Kidney (tissue), 14 donors: ENCODE data around the gene TMEM126B. TPM values are rescaled to one million over a fixed set of nuclear protein-coding genes. Genes with fewer than 3 reads are reported as not detected.
"Not testable (repeated sequence)": the region's sequence is repeated elsewhere in the genome, so short reads cannot be mapped to it uniquely, and the experiment has no call there.

ENCODE experiments used
- DNase-seq, 5 donors: peaks; one replicate each; pipeline ENCODE4 v3.0.0-alpha.2; 2013 to 2020
- FAIRE-seq: peaks from 2 replicates; lab custom pipeline; 2012; peaks lifted over from hg19 to GRCh38; lab: Jason Lieb, UNC
- H3K27ac ChIP-seq, 2 donors: one replicate each; pipeline ENCODE4 v1.7.0; 2013; ENCODE audit warnings: low read depth in 2 of 2, low read length in 2 of 2, inconsistent platforms in 1 of 2
- H3K27me3 ChIP-seq: one replicate; pipeline ENCODE4 v1.7.1; 2013; ENCODE audit warnings: low read length, inconsistent platforms; ENCODE audit not compliant: control insufficient read depth, insufficient read depth
- H3K36me3 ChIP-seq, 3 donors: one replicate each; pipeline versions ENCODE4 v1.7.0 to v1.7.1; 2013; ENCODE audit warnings: low read length in 3 of 3, control low read depth in 1 of 3, inconsistent platforms in 1 of 3; ENCODE audit not compliant: insufficient read depth in 3 of 3, control insufficient read depth in 2 of 3
- H3K4me1 ChIP-seq, 3 donors: one replicate each; pipeline versions ENCODE4 v1.7.0 to v1.7.1; 2013; ENCODE audit warnings: low read length in 3 of 3, inconsistent platforms in 1 of 3, low read depth in 1 of 3; ENCODE audit not compliant: control insufficient read depth in 2 of 3, insufficient read depth in 2 of 3
- H3K4me3 ChIP-seq, 3 donors: one replicate each; pipeline versions ENCODE4 v1.7.0 to v1.8.1; 2013; ENCODE audit warnings: low read length in 3 of 3, control low read depth in 1 of 3, inconsistent platforms in 1 of 3
- H3K9ac ChIP-seq, 3 donors: one replicate each; pipeline versions ENCODE4 v1.7.0 to v1.7.1; 2013; ENCODE audit warnings: low read length in 3 of 3, control low read depth in 1 of 3, inconsistent platforms in 1 of 3
- H3K9me3 ChIP-seq, 3 donors: one replicate each; pipeline versions ENCODE4 v1.7.0 to v1.7.1; 2013; ENCODE audit warnings: low read length in 3 of 3, control low read depth in 1 of 3, inconsistent platforms in 1 of 3; ENCODE audit not compliant: control insufficient read depth in 2 of 3, insufficient read depth in 1 of 3
- intact Hi-C: fragments of 100-400 bp; cut with DNase I; formaldehyde crosslinking; loops from one replicate; pipeline ENCODE4 v1.11.1; 2022
- polyA plus RNA-seq: library from polyadenylated mRNA; stranded (reverse); fragments of 350-450 nt; fragmentation: Illumina TruSeq; extraction: RNeasy Lipid Tissue Mini Kit (QIAGEN cat#74804); gene quantifications from one replicate; pipeline ENCODE4 v1.2.3, GENCODE V29; 2014; ENCODE audit warnings: low read depth, low replicate concordance; ENCODE audit not compliant: insufficient read depth
- total RNA-seq: library from RNA; stranded (reverse); fragmentation: NEBNext Ultra II Directional; extraction: Animal tissue kit (Norgen Biotek cat#: 25700); gene quantifications from one replicate; pipeline ENCODE4 v1.2.1, GENCODE V29; 2021
- TF ChIP-seq, protein P1 (sequence below): IDR thresholded peaks from 3 replicates; pipeline ENCODE4 v1.5.1; 2012; ENCODE audit warnings: mild to moderate bottlenecking, moderate library complexity, borderline replicate concordance; ENCODE audit not compliant: insufficient read depth; ENCODE audit errors: extremely low read depth
- donor health status: control.
- donor health status: control.
- donor health status: control.
- donor health status: control.
- donor health status: control.
- donor health status: DM: yes; HTN: yes; CAD: no.
- donor health status: Normal renal cell carcinoma (clear cell type).

TMEM126B gene
- total and polyA plus RNA-seq, 2 donors from 2014 or later, result 51.5 to 54.7 TPM

DNA sequence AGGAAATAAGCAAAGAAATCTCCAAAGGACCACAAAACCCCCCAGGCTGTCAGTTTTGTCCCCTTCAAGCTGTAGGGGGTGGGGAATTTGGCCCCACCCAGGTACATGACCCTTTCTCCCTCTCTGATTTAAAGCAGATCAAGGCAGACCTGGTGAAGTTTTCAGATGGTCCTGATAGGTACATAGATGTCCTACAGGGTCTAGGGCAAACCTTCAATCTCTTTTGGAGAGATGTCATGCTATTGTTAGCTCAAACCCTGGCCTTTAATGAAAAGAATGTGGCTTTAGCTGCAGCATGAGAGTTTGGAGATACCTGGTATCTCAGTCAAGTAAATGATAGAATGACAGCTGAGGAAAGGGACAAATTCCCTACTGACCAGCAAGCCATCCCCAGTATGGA lies 19.8 kb upstream of the TMEM126B start:
- H3K4me1 ChIP-seq, DNase-seq, H3K27me3 ChIP-seq, FAIRE-seq, H3K4me3 ChIP-seq, H3K36me3 ChIP-seq, intact Hi-C loops, H3K9ac ChIP-seq, H3K9me3 ChIP-seq, H3K27ac ChIP-seq: not testable (repeated sequence)

DNA sequence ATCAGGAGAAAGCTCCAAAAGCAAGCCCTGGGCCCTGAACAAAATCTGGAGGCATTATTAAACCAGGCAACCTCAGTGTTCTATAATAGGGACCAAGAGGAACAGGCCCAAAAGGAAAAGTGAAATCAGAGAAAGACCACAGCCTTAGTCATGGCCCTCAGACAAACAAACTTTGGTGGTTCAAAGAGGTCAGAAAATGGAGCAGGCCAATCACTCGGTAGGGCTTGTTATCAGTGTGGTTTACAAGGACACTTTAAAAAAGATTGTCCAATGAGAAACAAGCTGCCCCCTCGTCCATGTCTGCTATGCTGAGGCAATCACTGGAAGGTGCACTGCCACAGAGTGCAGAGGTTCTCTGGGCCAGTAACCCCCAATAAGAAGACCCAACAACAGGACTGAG lies 19.1 kb upstream of the TMEM126B start:
- H3K27me3 ChIP-seq, H3K27ac ChIP-seq, H3K36me3 ChIP-seq, intact Hi-C loops, H3K9me3 ChIP-seq, DNase-seq, H3K4me3 ChIP-seq, H3K4me1 ChIP-seq, H3K9ac ChIP-seq, FAIRE-seq: not testable (repeated sequence)

DNA sequence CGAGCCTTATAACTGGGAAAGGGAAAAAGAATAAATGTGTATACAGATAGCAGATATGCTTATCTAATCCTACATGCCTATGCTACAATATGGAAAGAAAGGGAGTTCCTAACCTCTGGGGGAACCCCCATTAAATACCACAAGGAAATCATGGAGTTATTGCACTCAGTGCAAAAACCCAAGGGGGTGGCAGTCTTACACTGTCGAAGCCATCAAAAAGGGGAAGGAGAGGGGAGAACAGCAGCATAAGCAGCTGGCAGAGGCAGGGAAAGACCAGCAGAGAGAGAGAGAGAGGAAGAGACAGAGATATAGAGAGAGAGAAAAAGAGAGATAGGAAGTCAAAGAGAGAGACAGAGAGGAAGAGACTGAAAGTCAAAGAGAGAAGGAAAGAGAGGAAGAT lies 16.8 kb upstream of the TMEM126B start:
- H3K36me3 ChIP-seq, intact Hi-C loops, H3K27me3 ChIP-seq, H3K9ac ChIP-seq, DNase-seq, H3K4me3 ChIP-seq, H3K9me3 ChIP-seq, H3K4me1 ChIP-seq, FAIRE-seq, H3K27ac ChIP-seq: not testable (repeated sequence)

DNA sequence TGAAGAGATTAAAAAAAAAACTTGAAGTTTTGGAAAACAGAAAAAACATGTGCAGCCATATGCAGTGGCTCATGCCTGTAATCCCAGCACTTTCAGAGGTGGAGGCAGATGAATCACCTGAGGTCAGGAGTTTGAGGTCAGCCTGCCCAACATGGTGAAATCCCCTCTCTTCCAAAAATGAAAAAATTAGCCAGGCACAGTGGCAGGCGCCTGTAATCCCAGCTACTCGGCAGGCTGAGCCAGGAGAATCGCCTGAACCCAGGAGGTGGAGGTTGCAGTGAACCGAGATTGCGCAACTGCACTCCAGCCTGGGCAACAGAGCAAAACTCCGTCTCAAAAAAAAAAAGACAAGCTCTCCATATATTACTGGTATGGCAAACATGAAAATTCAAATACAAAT lies 8.9 kb upstream of the TMEM126B start:
- DNase-seq (no peak), FAIRE-seq (no peak)
- Histone ChIP-seq H3K4me1 (peaks cover 0 to 6% (median 0%) of the 10 kb centered on the region in 3 donors), H3K9me3 (no peaks in the 10 kb centered on the region), H3K27me3 (no peaks in the 10 kb centered on the region), H3K9ac (no peak overlapping the region), H3K4me3 (no peak overlapping the region), H3K36me3 (no peaks in the 10 kb centered on the region), H3K27ac (no peak overlapping the region)
- TF ChIP-seq, protein P1, sequence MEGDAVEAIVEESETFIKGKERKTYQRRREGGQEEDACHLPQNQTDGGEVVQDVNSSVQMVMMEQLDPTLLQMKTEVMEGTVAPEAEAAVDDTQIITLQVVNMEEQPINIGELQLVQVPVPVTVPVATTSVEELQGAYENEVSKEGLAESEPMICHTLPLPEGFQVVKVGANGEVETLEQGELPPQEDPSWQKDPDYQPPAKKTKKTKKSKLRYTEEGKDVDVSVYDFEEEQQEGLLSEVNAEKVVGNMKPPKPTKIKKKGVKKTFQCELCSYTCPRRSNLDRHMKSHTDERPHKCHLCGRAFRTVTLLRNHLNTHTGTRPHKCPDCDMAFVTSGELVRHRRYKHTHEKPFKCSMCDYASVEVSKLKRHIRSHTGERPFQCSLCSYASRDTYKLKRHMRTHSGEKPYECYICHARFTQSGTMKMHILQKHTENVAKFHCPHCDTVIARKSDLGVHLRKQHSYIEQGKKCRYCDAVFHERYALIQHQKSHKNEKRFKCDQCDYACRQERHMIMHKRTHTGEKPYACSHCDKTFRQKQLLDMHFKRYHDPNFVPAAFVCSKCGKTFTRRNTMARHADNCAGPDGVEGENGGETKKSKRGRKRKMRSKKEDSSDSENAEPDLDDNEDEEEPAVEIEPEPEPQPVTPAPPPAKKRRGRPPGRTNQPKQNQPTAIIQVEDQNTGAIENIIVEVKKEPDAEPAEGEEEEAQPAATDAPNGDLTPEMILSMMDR, result no peak
- intact Hi-C loops, result no loop called here

DNA sequence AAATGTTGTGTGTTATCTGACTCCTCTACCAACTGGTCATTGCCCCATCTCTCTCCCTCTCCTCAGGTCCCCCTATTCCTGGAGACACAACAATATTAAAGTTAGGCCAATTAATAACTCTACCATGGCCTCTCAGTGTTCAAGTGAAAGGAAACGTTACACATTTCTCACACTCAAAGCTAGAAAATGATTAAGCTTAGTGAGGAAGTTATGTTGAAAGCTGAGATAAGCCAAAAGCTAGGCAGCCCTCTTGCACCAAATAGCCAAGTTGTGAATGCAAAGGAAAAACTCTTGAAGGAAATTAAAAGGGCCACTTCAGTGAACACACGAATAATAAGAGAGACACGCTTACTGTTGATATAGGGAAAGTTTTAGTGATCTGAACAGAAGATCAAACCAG lies 8.1 kb upstream of the TMEM126B start:
- no peak overlapping the region for H3K4me3 ChIP-seq
- TF ChIP-seq, protein P1, result no peak
- DNase-seq (no peak), FAIRE-seq (no peak)
- H3K27ac ChIP-seq, result no peak overlapping the region
- H3K4me1 ChIP-seq, result peaks cover 0 to 6% (median 0%) of the 10 kb centered on the region in 3 donors
- no peaks in the 10 kb centered on the region for H3K27me3 ChIP-seq
- no peak overlapping the region for H3K9ac ChIP-seq
- no peaks in the 10 kb centered on the region for H3K9me3 ChIP-seq
- intact Hi-C loops, result no loop called here
- H3K36me3 ChIP-seq, result no peaks in the 10 kb centered on the region
